UCSD-AML1 (cell line): ENCODE results near the gene FNDC4.
"Not testable (repeated sequence)": the region's sequence is repeated elsewhere in the genome, so short reads cannot be mapped to it uniquely, and the experiment has no call there.

Experiments
- DNase-seq: peaks from one replicate; lab custom pipeline; 2025; ENCODE audit not compliant: unreplicated experiment; lab: John Stamatoyannopoulos, UW

The FNDC4 gene, protein sequence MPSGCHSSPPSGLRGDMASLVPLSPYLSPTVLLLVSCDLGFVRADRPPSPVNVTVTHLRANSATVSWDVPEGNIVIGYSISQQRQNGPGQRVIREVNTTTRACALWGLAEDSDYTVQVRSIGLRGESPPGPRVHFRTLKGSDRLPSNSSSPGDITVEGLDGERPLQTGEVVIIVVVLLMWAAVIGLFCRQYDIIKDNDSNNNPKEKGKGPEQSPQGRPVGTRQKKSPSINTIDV

DNA sequence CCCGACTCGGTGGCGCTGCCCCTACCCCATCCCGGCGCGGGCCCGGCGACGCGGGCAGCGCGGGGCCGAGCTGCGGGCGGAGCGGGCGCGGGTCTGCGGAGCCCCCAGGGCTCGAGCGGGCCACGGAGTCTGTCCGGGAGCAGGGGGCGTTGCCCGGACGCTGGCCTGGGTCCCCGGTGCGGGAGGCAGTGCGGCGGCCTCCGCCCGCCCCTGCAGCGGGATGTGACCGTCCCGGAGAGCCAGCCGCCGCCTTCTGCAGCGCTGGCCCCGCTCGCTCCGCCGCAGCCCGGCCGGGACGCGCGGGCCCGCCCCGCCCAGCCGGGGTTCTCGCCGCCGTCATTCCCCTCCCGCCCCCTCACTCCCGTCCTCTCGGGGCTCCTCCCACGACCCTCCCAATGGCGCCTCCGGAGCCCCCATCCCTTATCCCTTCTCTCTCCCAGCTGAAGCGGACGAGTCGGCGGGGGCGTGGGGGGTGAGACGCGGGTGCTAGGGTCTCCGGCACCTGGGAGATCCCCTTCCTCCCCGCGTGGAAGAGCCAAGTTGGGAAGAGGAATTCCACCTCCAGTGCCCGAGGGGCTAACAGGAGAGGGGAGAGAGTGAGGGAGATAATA is at the start of gene FNDC4:
FNDC4 (minus strand) TSS at position 257 of the 611 bp plus-strand sequence. CDS start 521 bp downstream, outside the sequence.
- DNase-seq = no peak

DNA sequence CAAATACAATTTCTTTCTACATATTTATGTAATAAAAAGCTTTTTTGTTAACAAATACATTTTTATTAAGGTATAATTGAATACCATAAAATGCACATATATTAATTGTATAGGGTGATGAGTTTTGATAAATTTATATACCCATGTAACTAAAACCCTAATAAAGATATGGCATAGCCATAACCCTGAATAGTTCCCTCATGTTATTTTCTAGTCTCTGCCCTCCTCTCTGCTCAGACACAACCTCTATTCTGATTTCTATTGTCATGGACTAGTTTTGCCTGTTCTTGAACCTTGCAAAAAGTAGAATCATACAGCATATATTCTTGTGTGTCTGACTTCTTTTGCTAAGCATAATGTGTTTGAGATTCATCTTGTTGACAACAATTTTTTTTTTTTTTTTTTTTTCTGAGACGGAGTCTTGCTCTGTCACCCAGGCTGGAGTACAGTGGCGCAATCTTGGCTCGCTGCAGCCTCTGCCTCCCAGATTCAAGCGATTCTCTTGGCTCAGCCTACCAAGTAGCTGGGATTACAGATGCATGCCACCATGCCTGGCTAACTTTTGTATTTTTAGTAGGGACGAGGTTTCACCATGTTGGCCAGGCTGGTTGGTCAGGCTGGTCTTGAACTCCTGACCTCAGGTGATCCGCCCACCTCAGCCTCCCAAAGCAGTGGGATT is 49.3 kb upstream of the FNDC4 start:
- DNase-seq = no peak

DNA sequence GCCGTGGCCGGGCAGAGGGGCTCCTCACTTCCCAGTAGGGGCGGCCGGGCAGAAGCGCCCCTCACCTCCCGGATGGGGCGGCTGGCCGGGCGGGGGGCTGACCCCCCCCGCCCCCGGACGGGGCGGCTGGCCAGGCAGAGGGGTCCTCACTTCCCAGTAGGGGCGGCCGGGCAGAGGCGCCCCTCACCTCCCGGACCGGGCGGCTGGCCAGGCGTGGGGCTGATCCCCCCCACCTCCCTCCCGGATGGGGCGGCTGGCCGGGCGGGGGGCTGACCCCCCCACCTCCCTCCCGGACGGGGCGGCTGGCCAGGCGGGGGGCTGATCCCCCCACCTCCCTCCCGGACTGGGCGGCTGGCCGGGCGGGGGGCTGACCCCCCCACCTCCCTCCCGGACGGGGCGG is 44.6 kb upstream of the FNDC4 start:
- DNase-seq = not testable (repeated sequence)

DNA sequence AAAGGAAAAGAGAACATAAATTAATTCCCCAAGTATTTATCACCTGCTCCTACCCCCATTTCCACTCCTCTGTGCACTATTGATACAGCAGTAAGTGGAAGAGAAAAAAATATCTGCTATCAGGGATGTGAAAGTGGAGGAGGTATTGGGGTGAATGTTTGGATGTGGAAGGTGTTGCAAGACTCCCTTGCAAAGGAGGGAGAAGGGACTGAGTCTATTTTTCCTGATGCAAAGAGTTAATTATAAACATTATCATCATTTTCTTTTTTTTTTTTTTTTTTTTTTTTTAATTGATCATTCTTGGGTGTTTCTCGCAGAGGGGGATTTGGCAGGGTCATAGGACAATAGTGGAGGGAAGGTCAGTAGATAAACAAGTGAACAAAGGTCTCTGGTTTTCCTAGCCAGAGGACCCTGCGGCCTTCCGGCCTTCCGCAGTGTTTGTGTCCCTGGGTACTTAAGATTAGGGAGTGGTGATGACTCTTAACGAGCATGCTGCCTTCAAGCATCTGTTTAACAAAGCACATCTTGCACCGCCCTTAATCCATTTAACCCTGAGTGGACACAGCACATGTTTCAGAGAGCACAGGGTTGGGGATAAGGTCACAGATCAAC is 43.9 kb upstream of the FNDC4 start:
- DNase-seq = not testable (repeated sequence)

DNA sequence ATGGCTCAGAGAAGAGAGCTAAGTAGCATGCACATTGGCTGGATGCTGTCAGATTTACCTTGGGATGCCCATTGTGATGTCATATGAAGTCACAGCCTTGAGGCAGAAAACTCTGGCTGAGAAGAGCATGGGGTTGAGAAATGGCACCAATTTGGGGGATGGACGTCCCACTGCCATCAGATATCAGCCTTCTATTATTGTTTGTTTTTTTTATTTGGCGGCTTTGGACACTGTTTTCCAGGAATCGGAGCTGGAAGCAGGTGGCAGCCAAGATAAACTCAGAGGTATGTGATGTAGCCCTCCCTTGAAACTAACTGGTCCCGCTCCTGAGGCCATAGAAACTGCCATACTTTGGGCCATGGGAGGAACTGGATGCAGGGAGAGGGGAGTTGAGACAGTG is 42.3 kb upstream of the FNDC4 start:
- no peak for DNase-seq

DNA sequence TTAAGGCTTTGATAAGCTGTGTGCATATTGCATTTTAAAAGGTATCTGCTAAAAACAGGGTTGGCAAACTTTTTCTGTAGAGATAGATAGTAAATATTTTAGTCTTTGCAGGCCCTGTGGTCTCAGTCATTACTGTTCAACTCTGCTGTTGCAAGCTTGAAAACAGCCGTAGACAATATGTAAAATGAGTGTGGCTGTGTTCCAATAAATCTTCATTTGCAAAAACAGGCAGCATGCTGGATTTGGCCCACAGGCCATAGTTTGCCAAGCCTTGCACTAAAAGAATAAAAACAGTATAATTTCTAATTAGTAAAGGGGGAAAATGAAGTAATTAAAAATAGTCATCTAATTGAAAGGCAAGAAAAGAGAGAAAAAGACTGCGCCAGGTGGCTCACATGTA is 37.0 kb upstream of the FNDC4 start:
- DNase-seq = no peak

DNA sequence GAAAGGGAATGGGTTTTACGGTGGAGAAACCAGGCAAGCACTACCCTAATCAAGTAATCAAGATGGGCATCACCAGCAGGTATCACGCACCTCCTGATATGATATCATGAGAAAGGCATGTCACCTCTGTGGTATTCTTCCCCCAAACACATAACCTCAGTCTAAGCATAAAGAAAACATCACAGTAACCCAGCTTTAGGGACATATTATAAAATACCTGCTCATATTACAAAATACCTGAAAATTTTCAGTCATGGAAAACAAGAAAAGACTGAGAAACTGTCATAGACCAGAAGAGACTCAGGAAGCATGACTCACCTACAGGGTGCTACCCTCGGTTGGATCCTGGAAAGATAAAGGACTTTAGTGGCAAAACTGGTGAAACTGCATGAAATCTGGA is 32.2 kb upstream of the FNDC4 start:
- DNase-seq = no peak

DNA sequence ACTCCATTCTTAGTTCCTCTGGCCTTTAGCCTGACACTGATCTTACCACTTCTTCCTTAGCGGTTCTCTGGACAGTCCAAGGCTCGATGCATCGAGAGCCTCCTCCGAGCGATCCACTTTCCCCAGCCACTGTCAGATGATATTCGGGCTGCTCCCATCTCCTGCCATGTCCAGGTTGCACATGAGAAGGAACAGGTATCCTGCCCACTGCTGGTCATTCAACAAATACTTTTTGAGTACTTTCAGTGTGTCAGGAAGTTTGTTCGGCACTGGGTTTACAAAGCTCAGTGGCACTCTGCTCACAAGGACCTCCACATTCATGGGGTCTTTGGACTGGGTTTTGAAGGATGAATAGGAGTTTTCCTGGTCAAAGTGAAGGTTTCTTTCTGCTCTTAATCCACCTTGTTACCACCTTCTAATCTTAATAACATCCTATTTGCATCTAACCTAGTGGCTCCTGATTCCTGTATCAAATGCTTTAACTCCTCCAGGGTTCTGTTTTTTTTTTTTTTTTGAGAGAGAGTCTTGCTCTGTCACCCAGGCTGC is 27.5 kb upstream of the FNDC4 start:
- DNase-seq = no peak

DNA sequence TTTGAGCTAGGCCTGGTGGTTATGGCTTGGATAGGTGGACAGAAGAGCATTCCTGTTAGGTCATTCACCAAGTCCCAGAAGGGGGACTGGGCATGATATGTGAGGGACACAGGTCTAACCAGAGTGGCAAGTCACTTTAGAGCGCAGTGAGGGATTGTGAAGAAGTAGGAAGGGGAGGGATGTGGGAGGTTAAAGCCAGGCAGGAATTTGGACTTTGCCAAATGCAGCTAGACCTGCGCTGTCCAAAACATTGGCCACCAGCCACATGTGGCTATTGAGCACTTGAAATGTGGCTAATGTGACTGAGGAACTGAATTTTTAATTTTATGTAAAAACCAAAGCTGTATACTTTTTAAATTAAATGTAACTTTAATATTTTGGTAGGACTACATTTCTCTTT is 25.3 kb upstream of the FNDC4 start:
- no peak for DNase-seq

DNA sequence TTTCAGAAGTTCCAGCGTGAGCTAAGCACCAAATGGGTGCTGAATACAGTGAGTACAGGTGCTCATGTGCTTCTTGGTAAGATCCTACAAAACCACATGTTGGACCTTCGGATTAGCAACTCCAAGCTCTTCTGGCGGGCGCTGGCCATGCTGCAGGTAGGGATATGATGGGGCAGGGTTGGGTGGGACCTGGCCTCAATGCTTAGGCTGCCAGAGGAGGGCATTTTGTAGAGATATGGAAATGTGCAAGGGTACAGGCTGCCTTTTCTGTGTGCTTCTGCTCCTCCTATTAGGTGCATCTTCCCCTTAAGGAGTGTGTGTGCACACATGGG is 23.7 kb upstream of the FNDC4 start:
- no peak for DNase-seq

DNA sequence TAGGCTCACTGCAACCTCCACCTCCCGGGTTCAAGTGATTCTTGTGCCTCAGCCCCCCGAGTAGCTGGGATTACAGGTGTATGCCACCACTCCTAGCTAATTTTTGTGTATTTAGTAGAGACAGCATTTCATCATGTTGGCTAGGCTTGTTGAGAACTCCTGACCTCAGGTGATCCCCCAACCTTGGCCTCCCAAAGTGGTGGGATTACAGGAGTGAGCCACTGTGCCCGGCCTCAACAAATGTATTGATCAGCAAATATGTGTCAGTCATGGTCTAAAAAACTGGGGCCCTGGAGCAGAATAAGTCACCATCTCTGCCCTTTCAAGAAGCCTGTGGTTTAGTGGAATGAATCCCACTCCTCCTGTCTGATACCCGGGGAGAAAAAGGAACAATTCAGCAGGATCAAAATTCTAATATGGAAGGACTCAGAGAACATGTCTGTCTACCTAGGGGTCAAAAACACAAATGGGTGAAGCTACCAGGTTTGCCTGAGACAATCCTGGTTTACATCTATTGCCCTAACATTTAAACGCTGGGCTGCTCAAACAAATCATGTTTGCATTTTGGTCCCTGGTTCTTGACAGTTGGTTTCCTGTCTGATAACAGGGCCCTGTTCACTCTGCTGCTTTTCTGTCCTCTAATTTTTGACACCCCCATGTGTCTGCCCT is 23.2 kb upstream of the FNDC4 start:
- no peak for DNase-seq

DNA sequence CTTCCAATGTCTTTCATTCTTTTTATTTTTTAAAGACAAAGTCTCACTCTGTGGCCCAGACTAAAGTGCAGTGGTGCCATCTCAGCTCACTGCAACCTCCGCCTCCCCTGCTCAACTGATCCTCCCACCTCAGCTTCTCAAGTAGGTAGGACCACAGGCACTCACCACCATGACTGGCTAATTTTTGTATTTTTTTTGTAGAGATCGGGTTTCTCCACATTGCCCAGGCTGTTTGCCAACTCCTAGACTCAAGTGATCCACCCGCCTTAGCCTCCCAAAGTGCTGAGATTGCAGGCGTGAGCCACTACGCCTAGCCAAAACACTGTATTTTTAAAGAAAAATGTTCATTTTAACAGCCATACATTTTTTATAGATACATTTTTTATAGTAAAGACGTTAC is 14.3 kb upstream of the FNDC4 start:
- no peak for DNase-seq

DNA sequence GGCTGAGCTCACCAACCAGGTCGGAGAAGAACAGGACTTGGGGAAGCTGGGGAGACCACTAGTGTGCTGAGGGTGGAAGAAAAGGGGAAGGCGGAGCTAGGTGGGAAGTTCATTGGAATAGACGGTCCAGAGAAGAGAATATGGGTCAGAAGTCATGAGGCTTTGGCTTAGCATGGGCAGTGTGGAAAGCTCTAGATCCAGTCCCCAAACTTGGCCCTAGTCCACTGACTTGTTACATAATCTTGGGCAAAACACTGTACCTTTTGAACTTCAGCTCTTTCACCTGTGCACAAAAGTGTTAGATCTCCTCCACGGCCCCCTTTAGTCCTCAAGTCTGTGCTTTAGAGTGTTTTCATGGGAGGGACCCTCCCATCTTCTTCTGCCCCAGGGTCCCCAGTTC is 12.3 kb upstream of the FNDC4 start:
- no peak for DNase-seq

DNA sequence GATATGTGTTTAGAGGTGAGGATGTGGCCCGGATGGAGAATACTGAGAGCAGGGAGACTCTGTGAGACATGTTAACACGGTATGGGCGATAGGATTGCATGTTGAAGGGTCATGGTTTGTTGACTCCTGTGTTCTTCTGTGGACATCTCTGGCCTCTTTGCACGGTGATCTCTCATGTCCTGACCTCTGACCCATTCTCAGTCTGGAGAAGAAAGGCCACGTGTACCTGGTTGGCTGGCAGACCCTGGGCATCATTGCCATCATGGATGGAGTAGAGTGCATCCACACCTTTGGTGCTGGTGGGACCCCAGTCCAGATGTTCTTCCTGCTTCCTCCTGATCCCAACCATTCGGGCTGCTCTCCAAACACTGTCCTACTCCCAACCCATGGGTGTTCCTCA is 11.6 kb upstream of the FNDC4 start:
- DNase-seq = no peak

DNA sequence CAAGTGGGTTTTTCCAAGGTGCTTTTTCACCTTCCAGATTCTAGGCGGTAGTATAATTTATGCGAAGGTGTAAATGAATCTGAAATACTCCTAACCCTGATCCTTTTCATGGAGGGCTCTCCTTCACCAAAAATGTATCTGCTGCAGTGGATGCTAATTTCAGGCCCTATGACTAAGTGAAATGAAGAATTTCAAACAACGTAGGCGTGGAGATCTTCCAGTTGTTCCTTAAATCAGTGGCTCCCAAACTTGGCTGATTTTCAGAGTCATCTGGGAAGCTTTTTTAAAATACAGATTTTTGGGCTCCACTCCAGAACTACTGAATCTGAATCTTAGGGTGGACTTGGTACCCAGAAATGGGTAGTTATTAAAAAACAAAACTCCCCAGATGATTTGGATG is 7.1 kb upstream of the FNDC4 start:
- DNase-seq = no peak

DNA sequence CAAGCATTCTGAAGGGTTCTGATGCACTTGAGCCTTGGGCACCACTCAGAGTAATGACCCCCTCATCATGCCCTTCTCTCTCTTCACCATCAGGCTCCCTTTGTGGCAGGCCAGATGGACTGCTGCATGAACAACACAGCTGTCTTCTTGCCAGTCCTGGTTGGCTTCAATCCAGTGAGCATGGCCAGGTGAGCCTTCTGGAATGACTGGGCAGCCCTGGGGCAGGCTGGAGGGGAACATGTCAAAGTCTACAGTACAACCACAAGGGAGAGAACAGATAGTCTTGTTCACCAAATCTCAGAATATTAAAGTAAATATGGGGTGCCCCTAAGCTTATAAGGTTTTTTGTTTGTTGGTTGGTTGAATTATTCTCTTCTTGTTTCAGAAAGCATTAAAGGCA is 6.0 kb upstream of the FNDC4 start:
- no peak for DNase-seq

DNA sequence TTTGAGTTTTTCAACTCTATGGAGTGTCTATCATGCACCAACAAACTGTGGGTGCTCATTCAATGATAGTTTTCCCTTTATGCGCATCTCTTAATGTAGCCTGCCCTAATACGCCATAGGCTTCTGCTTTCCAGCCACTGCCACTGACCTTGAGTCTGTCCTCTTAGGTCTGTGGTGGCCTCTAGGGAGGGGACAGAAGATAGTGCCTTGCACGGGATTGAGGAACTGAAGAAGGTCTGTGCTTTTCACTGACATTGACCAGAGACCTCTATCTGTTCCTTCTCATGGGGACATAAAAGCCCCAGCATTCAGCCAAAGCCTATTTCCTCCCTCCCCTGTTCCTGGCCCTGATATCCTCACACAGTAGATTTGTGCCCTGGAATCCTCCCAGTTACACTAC is 4.0 kb upstream of the FNDC4 start:
- DNase-seq = no peak

DNA sequence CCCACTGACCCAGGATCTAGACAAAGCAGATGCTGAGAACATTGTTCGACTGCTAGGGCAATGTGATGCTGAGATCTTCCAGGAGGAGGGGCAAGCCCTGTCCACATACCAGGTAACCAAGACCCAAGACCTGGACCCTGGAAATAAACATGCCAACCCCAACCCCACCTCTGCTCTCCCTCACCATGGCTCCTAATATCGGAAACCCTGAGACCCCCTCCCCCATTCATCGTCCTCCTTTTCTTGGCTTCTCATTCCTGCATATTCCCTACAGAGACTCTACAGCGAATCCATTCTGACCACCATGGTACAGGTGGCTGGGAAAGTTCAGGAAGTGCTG is 2.3 kb upstream of the FNDC4 start:
- DNase-seq = no peak

DNA sequence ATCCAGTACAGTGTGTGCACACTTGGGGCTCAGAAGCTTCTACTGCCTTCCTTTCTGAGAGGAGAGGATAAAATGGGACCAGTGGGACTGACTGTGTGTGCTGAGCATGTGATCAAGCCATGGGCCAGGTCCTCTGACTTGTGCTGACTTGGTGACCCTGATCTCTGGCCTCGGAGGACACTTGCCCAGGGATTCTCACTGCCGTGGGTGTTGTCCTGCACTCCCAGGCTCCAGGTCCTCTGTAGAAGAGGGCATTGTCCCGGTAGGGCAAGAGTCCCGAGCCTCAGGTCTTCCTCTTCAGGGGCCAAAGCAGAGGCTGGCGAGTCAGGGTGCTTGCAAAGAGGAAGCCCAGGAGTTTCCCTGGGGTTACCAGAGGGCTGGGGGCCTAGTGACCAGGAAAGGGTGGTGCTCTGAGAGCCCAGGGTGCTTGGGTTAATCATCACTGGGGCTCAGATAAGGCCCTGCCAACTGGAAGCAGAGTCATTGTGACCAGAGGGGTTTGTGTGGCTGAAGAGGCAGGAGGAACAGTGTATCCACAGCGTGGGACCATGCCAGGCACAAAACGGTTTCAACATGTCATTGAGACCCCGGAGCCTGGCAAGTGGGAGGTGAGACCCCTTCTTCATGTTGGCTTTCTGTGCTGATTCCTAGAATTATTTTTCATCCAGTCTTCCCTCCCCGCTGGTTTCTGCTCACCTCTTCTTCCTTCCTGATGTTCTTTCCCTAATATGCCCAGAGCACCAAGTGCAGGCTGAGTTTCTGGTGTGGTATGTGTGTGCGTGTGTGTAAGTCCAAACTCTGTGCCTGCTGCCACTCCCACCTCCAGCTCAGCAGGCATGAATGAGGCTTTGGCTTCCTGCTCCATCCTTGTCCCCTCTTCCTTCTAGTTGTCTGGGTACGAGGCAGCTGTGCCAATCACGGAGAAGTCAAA is 1.6 kb upstream of the FNDC4 start, which contains the start of gene GCKR:
GCKR (plus strand) TSS at position 483 of the 931 bp plus-strand sequence; CDS start at position 549, 66 bp downstream.
- peak; percentile 26 for DNase-seq

DNA sequence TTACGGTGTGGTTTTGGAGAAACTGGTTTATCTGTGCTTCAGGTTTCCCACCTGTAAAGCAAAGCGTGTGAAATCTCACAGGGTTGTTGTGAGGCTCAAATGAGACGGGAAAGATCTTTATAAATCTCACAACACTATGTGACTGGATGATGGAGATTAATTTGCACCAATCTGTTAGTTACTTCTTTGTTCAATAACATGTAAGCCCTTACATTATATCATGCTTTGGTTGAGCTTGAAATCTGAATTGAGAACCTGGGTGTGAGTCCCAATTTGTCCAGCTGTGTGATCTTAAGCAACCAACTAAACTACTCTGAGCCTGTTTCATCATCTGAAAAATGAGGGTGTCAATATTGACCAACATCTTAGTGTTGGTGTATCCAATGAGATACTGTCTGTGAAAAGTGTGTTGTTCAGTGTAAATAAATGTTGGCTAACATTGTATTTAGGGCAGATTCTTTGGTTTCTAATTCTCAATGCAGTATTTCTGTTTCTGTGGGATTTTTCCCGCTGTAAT is 898 bp upstream of the FNDC4 start:
- DNase-seq = no peak
